GM12865 (cell line): ENCODE measurements around the gene METTL16.
A peak's percentile ranks its signal among the peaks of the same experiment; 100 is the strongest.
"Not testable (repeated sequence)": the region's sequence is repeated elsewhere in the genome, so short reads cannot be mapped to it uniquely, and the experiment has no call there.

Experiments
- DNase-seq: peaks from one replicate; pipeline ENCODE4 v3.0.0; 2010; ENCODE audit warnings: low read depth
- H3K4me3 ChIP-seq: 2 replicates; pipeline ENCODE4 v1.5.1; 2011; ENCODE audit warnings: mild to moderate bottlenecking, low read depth, low read length, control low read depth
- TF ChIP-seq, protein P1 (sequence below): IDR thresholded peaks from 2 replicates; pipeline ENCODE4 v1.5.1; 2011; ENCODE audit warnings: low read length, control low read depth, low read depth, inconsistent platforms; ENCODE audit not compliant: insufficient read depth; ENCODE audit errors: missing control alignments

Gene METTL16

DNA sequence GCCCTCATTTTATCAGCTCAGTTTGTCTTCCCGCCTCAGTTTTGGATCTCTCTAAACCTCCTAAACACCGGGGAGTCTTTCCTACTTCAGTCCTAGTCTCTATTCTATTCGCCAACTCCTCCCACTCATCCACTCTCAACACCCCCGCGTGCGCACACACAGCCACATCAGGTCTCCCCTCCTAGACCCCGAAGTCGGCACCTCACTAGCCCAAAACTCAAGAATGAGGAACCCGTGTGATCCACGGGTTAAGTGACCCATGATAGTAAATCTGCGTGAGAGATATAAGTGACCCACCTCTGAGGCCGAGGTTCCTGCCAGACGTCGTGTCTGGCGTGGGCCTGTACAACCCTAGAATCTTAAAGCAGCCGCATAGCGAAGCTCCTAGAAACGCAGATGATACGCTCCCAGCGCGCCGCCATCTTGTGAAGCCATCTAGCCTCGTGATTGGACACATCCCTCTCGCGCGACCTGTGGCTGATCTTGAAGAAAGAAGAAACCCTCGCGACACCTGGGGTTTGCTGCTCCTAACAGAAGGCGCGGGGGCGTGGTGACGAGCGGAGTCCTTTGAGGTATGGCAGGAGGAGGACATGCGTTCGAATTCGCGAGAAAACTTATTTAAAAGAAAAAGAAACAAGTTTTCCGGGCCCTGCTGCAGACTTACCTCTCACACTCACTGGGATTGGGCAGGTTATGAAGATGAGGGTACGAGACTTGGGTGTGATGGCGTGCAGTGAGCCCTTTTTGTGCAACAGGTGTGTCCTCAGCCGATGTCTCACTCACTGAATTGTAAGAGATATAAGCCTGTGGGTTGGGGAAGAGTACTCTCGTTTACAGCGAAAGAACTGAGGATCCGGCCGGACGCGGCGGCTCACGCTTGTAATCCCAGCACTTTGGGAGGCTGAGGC is at the start of gene METTL16:
METTL16 (minus strand) TSS at position 427 of the 908 bp plus-strand sequence. CDS start 9,557 bp downstream, outside the sequence.
- H3K4me3 ChIP-seq = peak within 1 kb of the TSS; percentile 78
- TF ChIP-seq, protein P1, sequence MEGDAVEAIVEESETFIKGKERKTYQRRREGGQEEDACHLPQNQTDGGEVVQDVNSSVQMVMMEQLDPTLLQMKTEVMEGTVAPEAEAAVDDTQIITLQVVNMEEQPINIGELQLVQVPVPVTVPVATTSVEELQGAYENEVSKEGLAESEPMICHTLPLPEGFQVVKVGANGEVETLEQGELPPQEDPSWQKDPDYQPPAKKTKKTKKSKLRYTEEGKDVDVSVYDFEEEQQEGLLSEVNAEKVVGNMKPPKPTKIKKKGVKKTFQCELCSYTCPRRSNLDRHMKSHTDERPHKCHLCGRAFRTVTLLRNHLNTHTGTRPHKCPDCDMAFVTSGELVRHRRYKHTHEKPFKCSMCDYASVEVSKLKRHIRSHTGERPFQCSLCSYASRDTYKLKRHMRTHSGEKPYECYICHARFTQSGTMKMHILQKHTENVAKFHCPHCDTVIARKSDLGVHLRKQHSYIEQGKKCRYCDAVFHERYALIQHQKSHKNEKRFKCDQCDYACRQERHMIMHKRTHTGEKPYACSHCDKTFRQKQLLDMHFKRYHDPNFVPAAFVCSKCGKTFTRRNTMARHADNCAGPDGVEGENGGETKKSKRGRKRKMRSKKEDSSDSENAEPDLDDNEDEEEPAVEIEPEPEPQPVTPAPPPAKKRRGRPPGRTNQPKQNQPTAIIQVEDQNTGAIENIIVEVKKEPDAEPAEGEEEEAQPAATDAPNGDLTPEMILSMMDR = no peak
- DNase-seq = peak; percentile 99

DNA sequence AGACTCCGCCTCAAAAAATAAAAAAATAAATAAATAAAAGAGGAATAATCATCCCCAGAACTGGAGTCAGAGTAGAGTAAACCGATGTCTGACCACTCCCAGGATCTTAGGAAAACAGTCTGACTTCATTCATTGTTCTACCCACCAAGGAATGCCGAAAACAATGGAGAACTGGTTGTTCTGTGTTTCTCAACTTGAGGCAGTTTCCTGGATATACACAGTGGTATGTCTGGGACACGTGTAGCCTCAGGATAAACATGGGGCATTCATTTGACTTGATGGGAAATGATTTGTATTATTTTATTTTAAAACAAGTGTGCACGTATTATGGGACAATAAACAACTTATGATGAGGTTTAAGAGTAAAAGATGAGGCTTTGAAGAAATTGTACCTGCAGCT is 49.0 kb upstream of the METTL16 start:
- no peak overlapping the region for H3K4me3 ChIP-seq
- DNase-seq = no peak
- TF ChIP-seq, protein P1 = no peak

DNA sequence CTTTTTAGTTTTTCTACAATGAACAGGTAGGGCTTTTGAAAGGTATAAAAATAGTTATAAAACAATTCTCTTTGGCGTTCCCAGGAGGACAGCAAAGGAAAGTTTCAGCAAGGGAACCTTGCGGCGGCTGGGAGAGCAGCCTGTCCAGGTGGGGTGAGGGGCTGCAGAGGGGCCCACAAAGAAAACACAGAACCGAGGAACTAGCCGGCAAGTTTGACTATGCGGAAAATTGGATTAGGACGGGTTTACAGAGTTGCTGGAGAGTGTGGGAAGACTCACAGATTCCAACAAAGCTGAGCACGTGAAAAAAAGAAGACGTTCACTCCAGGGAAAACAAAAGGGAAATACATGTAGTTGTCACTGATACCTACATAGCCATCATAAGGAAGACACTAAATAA is 40.2 kb upstream of the METTL16 start:
- TF ChIP-seq, protein P1 = no peak
- H3K4me3 ChIP-seq = no peak overlapping the region

GRCh38 chr17:2551493-2551892 is 39.8 kb upstream of the METTL16 start:
- no peak for DNase-seq
- TF ChIP-seq, protein P1 = no peak
- H3K4me3 ChIP-seq = no peak overlapping the region

More for the DNA sequence above, 40.2 kb upstream of the METTL16 start:
- no peak for DNase-seq

- TF ChIP-seq, protein P1 = no peak
These were observed 37.9 kb upstream of the METTL16 start for GRCh38 chr17:2549392-2550211.

GRCh38 chr17:2548026-2548425 is 36.3 kb upstream of the METTL16 start:
- not testable (repeated sequence) for H3K4me3 ChIP-seq, DNase-seq

More at GRCh38 chr17:2549392-2550211, 37.9 kb upstream of the METTL16 start:
- no peak for DNase-seq
- no peak overlapping the region for H3K4me3 ChIP-seq

GRCh38 chr17:2547176-2547575 is 35.5 kb upstream of the METTL16 start:
- TF ChIP-seq, protein P1 = no peak
- no peak overlapping the region for H3K4me3 ChIP-seq
- no peak for DNase-seq
